ENCODE measurements around the gene MRTFA. TPM values are rescaled to one million over a fixed set of nuclear protein-coding genes. Genes with fewer than 3 reads are reported as not detected.

MRTFA gene
- total and polyA plus RNA-seq, 2 of the 13 experiments (the other 11 are each of a cell fraction or from before 2014, with no cell fraction given): 2.4 to 8.2 TPM

- ChIA-PET CTCF (ENCODE audit: low intra/inter-chr PET ratio, low total read pairs) (no interaction called here), POLR2A (no interaction called here)
- WGBS (ENCODE audit: low lambda C conversion rate): 97% methylated on average over 3 of the region's 3 CpGs
- FAIRE-seq (no peak), ATAC-seq (no peak), DNase-seq (ENCODE audit: low spot score) (no peak)
- intact Hi-C loops (cut with micrococcal nuclease; ENCODE audit: unreplicated experiment) (no loop called here), in situ Hi-C loops (cut with HindIII; ENCODE audit: extremely low pct_ligation_motif_present, low pct_unique_long_range_greater_than_20kb) (no loop called here)
- BruUV-seq (replicated peaks): no TSS peak
- no peaks in the 10 kb centered on the region for H4K20me1 ChIP-seq (ENCODE audit: insufficient read depth, low read length)
- H3K9me3 ChIP-seq (ENCODE audit: low read length): no peaks in the 10 kb centered on the region
- H3K27me3 ChIP-seq (ENCODE audit: control insufficient read depth in 1 of 2, insufficient read depth in 2 of 2, low read length in 2 of 2): no peaks in the 10 kb centered on the region; a peak in 1 of 5 replicates
- H3K79me2 ChIP-seq (ENCODE audit: insufficient read depth, low read length): peaks cover 4% of the 10 kb centered on the region
- no peak overlapping the region for H3K9ac ChIP-seq (ENCODE audit: insufficient read depth, low read depth, low read length)
- H3K4me3 ChIP-seq (replicated peaks in 1 of 3; ENCODE audit: insufficient read depth in 1 of 3, low read depth in 2 of 3, low read length in 3 of 3): no peak overlapping the region
- no peak overlapping the region for H3K27ac ChIP-seq (ENCODE audit: extremely low read length, insufficient read depth, low read length)
- TF ChIP-seq NR1H2 (CRISPR knock-in tag; IDR thresholded peaks at IDR 0.05; ENCODE audit: borderline replicate concordance, low read depth) (no peak), THYN1 (CRISPR knock-in tag; IDR thresholded peaks at IDR 0.05; ENCODE audit: borderline replicate concordance, low read depth) (no peak), KLF16 (CRISPR knock-in tag; IDR thresholded peaks at IDR 0.05) (no peak), BRD4 (CRISPR knock-in tag; IDR thresholded peaks at IDR 0.05) (no peak), ZFP91 (CRISPR knock-in tag; IDR thresholded peaks at IDR 0.05; ENCODE audit: borderline replicate concordance) (no peak), RORA (CRISPR knock-in tag; IDR thresholded peaks at IDR 0.05) (no peak)
- no peaks in the 10 kb centered on the region for H3K4me1 ChIP-seq (ENCODE audit: insufficient read depth, low read length)
- H2AFZ ChIP-seq (ENCODE audit: low read length): no peak overlapping the region
- no peak overlapping the region for H3K4me2 ChIP-seq (ENCODE audit: low read depth, low read length)
- peaks cover 18 to 51% of the 10 kb centered on the region in 2 experiments for H3K36me3 ChIP-seq (replicated peaks in 1 of 2; ENCODE audit: control insufficient read depth in 1 of 2, insufficient read depth in 2 of 2, low read length in 2 of 2)
These were observed 267.7 kb downstream of the MRTFA start for GRCh38 chr22:40368836-40369235.

- Histone ChIP-seq H3K4me3 (replicated peaks in 1 of 3; ENCODE audit: insufficient read depth in 1 of 3, low read depth in 2 of 3, low read length in 3 of 3) (no peak overlapping the region), H3K4me1 (ENCODE audit: insufficient read depth, low read length) (no peaks in the 10 kb centered on the region), H3K27ac (ENCODE audit: extremely low read length, insufficient read depth, low read length) (no peak overlapping the region), H3K79me2 (ENCODE audit: insufficient read depth, low read length) (peaks cover 4% of the 10 kb centered on the region), H3K9ac (ENCODE audit: insufficient read depth, low read depth, low read length) (no peak overlapping the region), H2AFZ (ENCODE audit: low read length) (no peak overlapping the region), H4K20me1 (ENCODE audit: insufficient read depth, low read length) (no peaks in the 10 kb centered on the region), H3K27me3 (ENCODE audit: control insufficient read depth in 1 of 2, insufficient read depth in 2 of 2, low read length in 2 of 2) (no peaks in the 10 kb centered on the region; a peak in 1 of 5 replicates), H3K9me3 (ENCODE audit: low read length) (no peaks in the 10 kb centered on the region), H3K4me2 (ENCODE audit: low read depth, low read length) (no peak overlapping the region), H3K36me3 (replicated peaks in 1 of 2; ENCODE audit: control insufficient read depth in 1 of 2, insufficient read depth in 2 of 2, low read length in 2 of 2) (peaks cover 20 to 56% of the 10 kb centered on the region in 2 experiments)
- intact Hi-C loops (cut with micrococcal nuclease; ENCODE audit: unreplicated experiment) (no loop called here), in situ Hi-C loops (cut with HindIII; ENCODE audit: extremely low pct_ligation_motif_present, low pct_unique_long_range_greater_than_20kb) (no loop called here)
- WGBS (ENCODE audit: low lambda C conversion rate): 99% methylated on average over 6 of the region's 6 CpGs
- no TSS peak for BruUV-seq (replicated peaks)
- CTCF ChIA-PET (ENCODE audit: low intra/inter-chr PET ratio, low total read pairs): no interaction called here
- DNase-seq (ENCODE audit: low spot score) (no peak), FAIRE-seq (no peak), ATAC-seq (no peak)
- POLR2A ChIA-PET: no interaction called here
- TF ChIP-seq MLXIP (CRISPR knock-in tag; IDR thresholded peaks at IDR 0.05; ENCODE audit: borderline replicate concordance) (no peak), MIER3 (CRISPR knock-in tag; IDR thresholded peaks at IDR 0.05; ENCODE audit: borderline replicate concordance) (no peak), CHD4 (IDR thresholded peaks at IDR 0.05; ENCODE audit: borderline replicate concordance, low read length) (no peak), MEIS2 (CRISPR knock-in tag; IDR thresholded peaks at IDR 0.05) (no peak), TRAFD1 (CRISPR knock-in tag; IDR thresholded peaks at IDR 0.05; ENCODE audit: borderline replicate concordance) (no peak), TBX3 (IDR thresholded peaks at IDR 0.05; ENCODE audit: borderline replicate concordance) (no peak), HOXA7 (CRISPR knock-in tag; IDR thresholded peaks at IDR 0.05) (no peak)
These were observed 268.5 kb downstream of the MRTFA start for GRCh38 chr22:40368016-40368415.

Data from HepG2 (cell line).